A549 (cell line): ENCODE measurements around the gene SGTA. TPM values are rescaled to one million over a fixed set of nuclear protein-coding genes. Genes with fewer than 3 reads are reported as not detected.

Experiments used
- ATAC-seq, 2 experiments: fragments of 200-7000 bp in 1 of 2; fragments of >200 bp in 1 of 2; cut with Nextera tagmentation in 1 of 2; cut with Tn5 transposase in 1 of 2; 3 replicates each; pipeline versions ENCODE4 v1.8.0 to v1.9.1; 2018 to 2020; ENCODE audit warnings: mild to moderate bottlenecking in 1 of 2, moderate library complexity in 1 of 2
- CTCF ChIA-PET: fragments of 300-600 bp; sonication (Branson Sonifier 250); formaldehyde crosslinking; extraction: SDS; loops from one replicate; lab custom pipeline; 2021; ENCODE audit warnings: antibody characterized with exemption, inconsistent platforms; lab: Yijun Ruan, JAX
- POLR2A ChIA-PET: fragments of 350-600 bp; formaldehyde crosslinking; extraction: SDS; loops from one replicate; lab custom pipeline; 2021; ENCODE audit warnings: antibody characterized with exemption, inconsistent platforms; lab: Yijun Ruan, JAX
- DNase-seq, 2 experiments: peaks; one replicate each; pipeline versions ENCODE4 v3.0.0 to v3.0.0-alpha.2; 2011 to 2016; ENCODE audit warnings: low read depth in 1 of 2, low spot score in 1 of 2
- FAIRE-seq: peaks from 2 replicates; lab custom pipeline; 2011; peaks lifted over from hg19 to GRCh38; lab: Jason Lieb, UNC
- H3K27ac ChIP-seq, 2 experiments: fragments of >200 bp; sonication (Bioruptor Twin); formaldehyde crosslinking; 3 replicates each; pipeline ENCODE4 v1.5.1; 2016 to 2017
- H3K4me1 ChIP-seq: fragments of >200 bp; sonication (Bioruptor Twin); formaldehyde crosslinking; 3 replicates; pipeline ENCODE4 v1.6.1; 2016
- H3K4me2 ChIP-seq: fragments of >200 bp; sonication (Bioruptor Twin); formaldehyde crosslinking; 3 replicates; pipeline ENCODE4 v1.6.1; 2016
- H3K4me3 ChIP-seq: fragments of >200 bp; sonication (Bioruptor Twin); formaldehyde crosslinking; 3 replicates; pipeline ENCODE4 v1.5.1; 2016
- H3K9me3 ChIP-seq: fragments of >200 bp; sonication (Bioruptor Twin); formaldehyde crosslinking; 3 replicates; pipeline ENCODE4 v1.6.1; 2016
- BCL3 ChIP-seq: fragments of >200 bp; sonication (Bioruptor Twin); formaldehyde crosslinking; IDR thresholded peaks from 3 replicates; pipeline ENCODE4 v1.6.1; 2016
- ELK1 ChIP-seq: fragments of 150-350 bp; IDR thresholded peaks from 2 replicates; pipeline ENCODE4 v1.6.1; 2014; ENCODE audit warnings: low read depth, mild to moderate bottlenecking, low read length
- ESRRA ChIP-seq: fragments of 150-350 bp; IDR thresholded peaks from 2 replicates; pipeline ENCODE4 v1.6.1; 2014; ENCODE audit warnings: mild to moderate bottlenecking, low read length, borderline replicate concordance
- FOSB ChIP-seq: fragments of 250-450 bp; sonication (Bioruptor Pico); IDR thresholded peaks from 2 replicates; pipeline ENCODE4 v1.5.0; 2020; ENCODE audit warnings: mild to moderate bottlenecking, moderate library complexity
- HOXB5 ChIP-seq: fragments of 250-450 bp; sonication (Bioruptor Pico); IDR thresholded peaks from 2 replicates; pipeline ENCODE4 v1.5.0; 2020; ENCODE audit warnings: mild to moderate bottlenecking, moderate library complexity
- JUN ChIP-seq, 2 experiments: fragments of >200 bp; sonication (Bioruptor Twin); formaldehyde crosslinking; IDR thresholded peaks; 2 replicates in 1 of 2; 3 replicates in 1 of 2; pipeline ENCODE4 v1.6.1; 2016 to 2017
- KDM1A ChIP-seq: fragments of 200-600 bp; sonication (generic); IDR thresholded peaks from 2 replicates; pipeline ENCODE4 v1.6.1; 2016; ENCODE audit warnings: low read depth, mild to moderate bottlenecking
- RAD21 ChIP-seq, 2 experiments: fragments of >200 bp in 1 of 2; sonication (Bioruptor Twin) in 1 of 2; formaldehyde crosslinking in 1 of 2; IDR thresholded peaks in 1 of 2; conservative IDR thresholded peaks in 1 of 2; 2 replicates in 1 of 2; 3 replicates in 1 of 2; pipeline ENCODE4 v1.6.1; 2012 to 2018; ENCODE audit warnings: inconsistent platforms in 1 of 2
- RARB ChIP-seq: fragments of 250-450 bp; sonication (Bioruptor Pico); IDR thresholded peaks from 2 replicates; pipeline ENCODE4 v1.8.0; 2021; ENCODE audit warnings: mild to moderate bottlenecking, moderate library complexity
- SREBF2 ChIP-seq: fragments of 450-650 bp; IDR thresholded peaks from 2 replicates; pipeline ENCODE4 v1.6.1; 2014; ENCODE audit warnings: mild to moderate bottlenecking, moderate library complexity
- TFCP2L1 ChIP-seq: fragments of 250-450 bp; sonication (Bioruptor Pico); IDR thresholded peaks from 2 replicates; pipeline ENCODE4 v1.5.0; 2021; ENCODE audit warnings: mild to moderate bottlenecking
- USF2 ChIP-seq: fragments of 450-650 bp; IDR thresholded peaks from 2 replicates; pipeline ENCODE4 v1.6.1; 2014; ENCODE audit warnings: antibody characterized with exemption
- ZNF302 ChIP-seq: fragments of 250-450 bp; sonication (Bioruptor Pico); IDR thresholded peaks from 2 replicates; pipeline ENCODE4 v1.9.0; 2021; ENCODE audit warnings: inconsistent platforms, mild to moderate bottlenecking, moderate library complexity
- WGBS: methylation state at CpG from one replicate; pipeline ENCODE4 v1.1.6; 2017; ENCODE audit errors: missing lambda C conversion rate; 5-methylcytosine and 5-hydroxymethylcytosine counted together
- polyA plus RNA-seq, 4 experiments: library from polyadenylated mRNA; depleted of rRNA in 3 of 4; stranded (reverse); fragments of >200 nt; fragmentation: RNase III in 1 of 4; extraction: RNeasy Plus Mini Kit Qiagen cat#74134 plus additional on column Dnase treatment in 1 of 4; gene quantifications; 2 replicates in 3 of 4; 3 replicates in 1 of 4; pipeline ENCODE4 v1.2.3, GENCODE V29; 2011 to 2017
- TF ChIP-seq, protein P1 (sequence below): fragments of >200 bp; sonication (Bioruptor Twin); formaldehyde crosslinking; IDR thresholded peaks from 3 replicates; pipeline ENCODE4 v1.5.1; 2016
- TF ChIP-seq, protein P2 (sequence below): fragments of >200 bp; sonication (Bioruptor Twin); formaldehyde crosslinking; IDR thresholded peaks from 2 replicates; pipeline ENCODE4 v1.6.1; 2016

The SGTA gene
- polyA plus RNA-seq, 2 of the 4 experiments (the other 2 are of a cell fraction): 39.1 to 48.0 TPM

DNA sequence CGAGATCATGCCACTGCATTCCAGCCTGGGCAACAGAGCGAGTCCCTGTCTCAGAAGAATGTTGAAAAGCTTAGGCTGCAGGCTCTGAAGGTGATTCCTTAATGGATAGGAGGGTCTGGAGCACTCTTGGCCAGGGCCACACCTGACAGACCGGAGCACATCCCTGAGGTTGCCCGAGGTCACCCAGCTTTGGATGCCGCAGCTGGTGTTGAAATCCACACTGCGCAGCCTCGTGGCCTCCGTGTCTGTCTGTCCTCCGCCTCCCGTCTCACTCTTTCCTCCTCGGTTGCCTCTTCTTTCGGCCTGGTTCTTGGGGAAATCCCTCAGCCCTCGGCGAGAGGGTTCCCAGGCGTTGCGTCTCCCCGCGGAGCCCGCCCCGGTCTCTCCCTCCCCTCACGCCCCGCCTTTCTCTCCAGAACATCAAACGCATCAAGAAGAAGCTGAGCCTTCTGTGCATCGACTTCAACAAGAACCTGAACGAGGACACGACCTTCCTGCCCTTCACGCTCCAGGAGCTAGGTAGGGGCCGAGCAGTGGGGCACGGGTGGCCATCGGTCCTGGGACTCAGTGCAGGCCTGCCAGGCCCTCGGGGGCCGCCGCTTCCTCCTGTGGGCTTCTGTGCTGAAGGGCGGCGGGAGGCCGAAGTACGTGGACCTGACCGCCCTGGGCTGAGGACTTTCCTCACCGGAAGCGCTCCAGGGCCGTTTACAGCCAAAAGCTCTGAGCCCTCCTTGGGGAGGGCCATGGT lies 16.4 kb upstream of the SGTA start (continued):
- TF ChIP-seq ESRRA (no peak), TFCP2L1 (no peak), ZNF302 (CRISPR knock-in tag) (no peak)

GRCh38 chr19:2798733-2799132 lies 15.7 kb upstream of the SGTA start:
- Histone ChIP-seq H3K4me1 (no peaks in the 10 kb centered on the region), H3K4me2 (no peak overlapping the region), H3K9me3 (no peaks in the 10 kb centered on the region), H3K27ac (no peak overlapping the region), H3K4me3 (no peak overlapping the region)
- 63% methylated on average over 3 of the region's 7 CpGs for WGBS
- DNase-seq (no peak), ATAC-seq (no peak), FAIRE-seq (no peak)
- TF ChIP-seq HOXB5 (CRISPR knock-in tag) (no peak), USF2 (no peak), RARB (no peak), KDM1A (no peak), SREBF2 (no peak), ESRRA (no peak), ELK1 (no peak), FOSB (CRISPR knock-in tag) (no peak), JUN (IDR thresholded peaks at IDR 0.05) (no peak)
- TF ChIP-seq, protein P1, sequence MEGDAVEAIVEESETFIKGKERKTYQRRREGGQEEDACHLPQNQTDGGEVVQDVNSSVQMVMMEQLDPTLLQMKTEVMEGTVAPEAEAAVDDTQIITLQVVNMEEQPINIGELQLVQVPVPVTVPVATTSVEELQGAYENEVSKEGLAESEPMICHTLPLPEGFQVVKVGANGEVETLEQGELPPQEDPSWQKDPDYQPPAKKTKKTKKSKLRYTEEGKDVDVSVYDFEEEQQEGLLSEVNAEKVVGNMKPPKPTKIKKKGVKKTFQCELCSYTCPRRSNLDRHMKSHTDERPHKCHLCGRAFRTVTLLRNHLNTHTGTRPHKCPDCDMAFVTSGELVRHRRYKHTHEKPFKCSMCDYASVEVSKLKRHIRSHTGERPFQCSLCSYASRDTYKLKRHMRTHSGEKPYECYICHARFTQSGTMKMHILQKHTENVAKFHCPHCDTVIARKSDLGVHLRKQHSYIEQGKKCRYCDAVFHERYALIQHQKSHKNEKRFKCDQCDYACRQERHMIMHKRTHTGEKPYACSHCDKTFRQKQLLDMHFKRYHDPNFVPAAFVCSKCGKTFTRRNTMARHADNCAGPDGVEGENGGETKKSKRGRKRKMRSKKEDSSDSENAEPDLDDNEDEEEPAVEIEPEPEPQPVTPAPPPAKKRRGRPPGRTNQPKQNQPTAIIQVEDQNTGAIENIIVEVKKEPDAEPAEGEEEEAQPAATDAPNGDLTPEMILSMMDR: no peak
- TF ChIP-seq, protein P2, sequence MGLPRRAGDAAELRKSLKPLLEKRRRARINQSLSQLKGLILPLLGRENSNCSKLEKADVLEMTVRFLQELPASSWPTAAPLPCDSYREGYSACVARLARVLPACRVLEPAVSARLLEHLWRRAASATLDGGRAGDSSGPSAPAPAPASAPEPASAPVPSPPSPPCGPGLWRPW: no peak
- ChIA-PET CTCF (interaction anchor here (0.6 to 2.2 kb wide), 4 partner anchors 9 to 327 kb away, joined by 3 to 6 read pairs (median 3); partner anchors contain the start of gene ZNF554), POLR2A (no interaction called here)

DNA sequence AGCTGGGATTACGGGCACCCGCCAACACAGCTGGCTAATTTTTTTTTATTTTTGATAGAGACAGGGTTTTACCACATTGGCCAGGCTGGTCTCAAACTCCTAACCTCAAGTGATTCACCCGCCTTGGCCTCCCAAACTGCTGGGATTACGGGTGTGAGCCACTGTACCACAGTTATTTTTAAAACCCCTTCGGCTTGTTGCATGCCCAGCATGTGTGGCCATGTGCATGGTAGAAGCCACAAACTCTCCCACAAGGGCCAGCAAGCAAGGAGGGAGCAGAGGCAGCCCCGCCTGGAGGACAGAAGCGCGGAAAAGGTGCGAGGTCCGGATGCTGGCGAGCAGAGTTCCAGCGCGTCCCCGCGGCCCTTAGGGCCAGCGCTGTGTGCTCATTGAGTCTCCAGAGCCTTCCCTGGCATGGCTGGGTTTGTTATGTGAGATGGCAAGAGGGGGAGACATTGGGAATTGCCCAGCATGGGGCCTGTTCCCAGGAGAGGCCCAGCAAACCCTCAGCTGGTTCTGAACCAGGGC lies 15.1 kb upstream of the SGTA start:
- ChIA-PET CTCF (interaction anchor here (0.8 to 2.2 kb wide), 3 partner anchors 9 to 21 kb away, joined by 3 to 6 read pairs (median 3); partner anchors contain the start of genes SGTA and ZNF554), POLR2A (no interaction called here)
- no peak for ATAC-seq
- Histone ChIP-seq H3K4me3 (no peak overlapping the region), H3K9me3 (no peaks in the 10 kb centered on the region), H3K4me1 (no peaks in the 10 kb centered on the region), H3K4me2 (no peak overlapping the region), H3K27ac (no peak overlapping the region)
- DNase-seq: no peak
- TF ChIP-seq RAD21 (conservative IDR thresholded peaks at IDR 0.05 in 1 of 2, IDR thresholded peaks at IDR 0.05 in 1 of 2): no peak
- TF ChIP-seq ESRRA: no peak
- TF ChIP-seq BCL3: no peak
- 95% methylated on average over 15 of the region's 16 CpGs for WGBS
- no peak for FAIRE-seq
